Mesenchymal stem cell (in vitro differentiated cells and primary cell): ENCODE data around the gene PAQR6.

Experiments used
- DNase-seq: peaks from one replicate; pipeline ENCODE4 v3.0.0-alpha.2; 2013
- H2AFZ ChIP-seq: one replicate; pipeline ENCODE4 v1.6.1; 2013; ENCODE audit warnings: low read depth, mild to moderate bottlenecking, control low read depth, inconsistent platforms, low read length, moderate library complexity
- H2AK5ac ChIP-seq: 2 replicates; pipeline ENCODE4 v1.6.1; 2013; ENCODE audit warnings: low read length, moderate library complexity, mild to moderate bottlenecking, inconsistent platforms; ENCODE audit not compliant: severe bottlenecking
- H2BK120ac ChIP-seq: one replicate; pipeline ENCODE4 v1.6.1; 2013; ENCODE audit warnings: low read depth, mild to moderate bottlenecking, inconsistent platforms, low read length, moderate library complexity
- H2BK12ac ChIP-seq, 2 experiments: one replicate each; pipeline ENCODE4 v1.6.1; 2013; ENCODE audit warnings: inconsistent platforms in 2 of 2, low read length in 2 of 2, mild to moderate bottlenecking in 2 of 2, moderate library complexity in 2 of 2, control low read depth in 1 of 2
- H2BK15ac ChIP-seq: one replicate; pipeline ENCODE4 v1.6.1; 2013; ENCODE audit warnings: mild to moderate bottlenecking, low read depth, inconsistent platforms; ENCODE audit not compliant: poor library complexity, severe bottlenecking
- H2BK5ac ChIP-seq: 2 replicates; pipeline ENCODE4 v1.6.1; 2013; ENCODE audit warnings: low read depth, mild to moderate bottlenecking, low read length, control low read depth, inconsistent platforms; ENCODE audit not compliant: poor library complexity, severe bottlenecking
- H3K14ac ChIP-seq, 2 experiments: one replicate each; pipeline ENCODE4 v1.6.1; 2013; ENCODE audit warnings: inconsistent platforms in 2 of 2, low read length in 2 of 2, control low read depth in 1 of 2, mild to moderate bottlenecking in 1 of 2, moderate library complexity in 1 of 2
- H3K18ac ChIP-seq, 2 experiments: one replicate each; pipeline ENCODE4 v1.6.1; 2013; ENCODE audit warnings: inconsistent platforms in 2 of 2, low read length in 2 of 2, control low read depth in 1 of 2, low read depth in 1 of 2, mild to moderate bottlenecking in 1 of 2
- H3K23ac ChIP-seq, 2 experiments: one replicate each; pipeline ENCODE4 v1.6.1; 2013; ENCODE audit warnings: inconsistent platforms in 2 of 2, low read length in 2 of 2, mild to moderate bottlenecking in 2 of 2, moderate library complexity in 2 of 2, control low read depth in 1 of 2
- H3K27ac ChIP-seq: 2 replicates; pipeline ENCODE4 v1.5.1; 2013; ENCODE audit warnings: mild to moderate bottlenecking, moderate library complexity, low read length, control low read depth, inconsistent platforms; ENCODE audit not compliant: poor library complexity, severe bottlenecking
- H3K27me3 ChIP-seq, 2 experiments: 2 replicates each; pipeline versions ENCODE4 v1.6.1 to v1.7.0; 2013; ENCODE audit warnings: low read length in 2 of 2, mild to moderate bottlenecking in 2 of 2, moderate library complexity in 2 of 2, control low read depth in 1 of 2, inconsistent platforms in 1 of 2; ENCODE audit not compliant: control insufficient read depth in 1 of 2, insufficient read depth in 1 of 2
- H3K36me3 ChIP-seq, 2 experiments: 2 replicates each; pipeline versions ENCODE4 v1.6.1 to v1.7.0; 2013; ENCODE audit warnings: low read length in 2 of 2, control low read depth in 1 of 2, inconsistent platforms in 1 of 2, low read depth in 1 of 2, mild to moderate bottlenecking in 1 of 2; ENCODE audit not compliant: insufficient read depth in 2 of 2, control insufficient read depth in 1 of 2
- H3K4ac ChIP-seq, 2 experiments: one replicate each; pipeline ENCODE4 v1.6.1; 2013; ENCODE audit warnings: inconsistent platforms in 2 of 2, low read length in 2 of 2, mild to moderate bottlenecking in 2 of 2, moderate library complexity in 2 of 2, control low read depth in 1 of 2, low read depth in 1 of 2
- H3K4me1 ChIP-seq: 2 replicates; pipeline ENCODE4 v1.6.1; 2013; ENCODE audit warnings: low read depth, low read length, control low read depth; ENCODE audit not compliant: control insufficient read depth, insufficient read depth
- H3K4me2 ChIP-seq: 2 replicates; pipeline ENCODE4 v1.6.1; 2013; ENCODE audit warnings: low read length, mild to moderate bottlenecking, inconsistent platforms; ENCODE audit not compliant: poor library complexity, severe bottlenecking
- H3K4me3 ChIP-seq, 2 experiments: 2 replicates each; pipeline versions ENCODE4 v1.5.1 to v1.7.0; 2013; ENCODE audit warnings: low read length in 2 of 2, mild to moderate bottlenecking in 2 of 2, control low read depth in 1 of 2, low read depth in 1 of 2; ENCODE audit not compliant: insufficient read depth in 1 of 2
- H3K79me1 ChIP-seq: replicated peaks from 2 replicates; pipeline ENCODE4 v1.6.1; 2013; ENCODE audit warnings: mild to moderate bottlenecking, control low read depth, low read length, inconsistent platforms; ENCODE audit not compliant: poor library complexity, severe bottlenecking
- H3K9ac ChIP-seq: 2 replicates; pipeline ENCODE4 v1.7.0; 2013; ENCODE audit warnings: mild to moderate bottlenecking, low read length, moderate library complexity
- H3K9me3 ChIP-seq: 2 replicates; pipeline ENCODE4 v1.7.0; 2013; ENCODE audit warnings: mild to moderate bottlenecking, low read length; ENCODE audit not compliant: control insufficient read depth
- H4K8ac ChIP-seq: one replicate; pipeline ENCODE4 v1.6.1; 2013; ENCODE audit warnings: inconsistent platforms, mild to moderate bottlenecking, low read length, moderate library complexity
- H4K91ac ChIP-seq: one replicate; pipeline ENCODE4 v1.6.1; 2013; ENCODE audit warnings: mild to moderate bottlenecking, low read length, inconsistent platforms
- WGBS: methylation state at CpG from one replicate; pipeline ENCODE4 v1.1.7; 2013; ENCODE audit warnings: mixed read lengths; 5-methylcytosine and 5-hydroxymethylcytosine counted together

PAQR6 gene

GRCh38 chr1:156291226-156292061 is 43.6 kb upstream of the PAQR6 start:
- Histone ChIP-seq H3K27ac (peak overlapping the region; percentile 16), H3K36me3 (peaks cover 19 to 44% of the 10 kb centered on the region in 2 experiments), H3K18ac (peak overlapping the region; percentile 16 to 92), H3K4me3 (peak overlapping the region; percentile 43 to 90), H4K8ac (peak overlapping the region; percentile 77), H3K4me2 (peak overlapping the region; percentile 61), H3K9ac (peak overlapping the region; percentile 93), H2BK15ac (no peak overlapping the region), H2BK120ac (no peak overlapping the region), H3K4me1 (peaks cover 18% of the 10 kb centered on the region), H3K27me3 (no peaks in the 10 kb centered on the region), H2AFZ (peak overlapping the region; percentile 79), H3K14ac (peak overlapping the region in 1 of 2 experiments; percentile 85), H3K4ac (peak overlapping the region; percentile 57 to 77), H3K9me3 (no peaks in the 10 kb centered on the region), H2BK12ac (peak overlapping the region in 1 of 2 experiments; percentile 44), H4K91ac (peak overlapping the region; percentile 40), H2BK5ac (no peak overlapping the region), H3K79me1 (peaks cover 21% of the 10 kb centered on the region), H3K23ac (no peak overlapping the region), H2AK5ac (peak overlapping the region; percentile 28)
- WGBS = 21% methylated on average over 37 of the region's 37 CpGs
- peak; percentile 88 for DNase-seq

DNA sequence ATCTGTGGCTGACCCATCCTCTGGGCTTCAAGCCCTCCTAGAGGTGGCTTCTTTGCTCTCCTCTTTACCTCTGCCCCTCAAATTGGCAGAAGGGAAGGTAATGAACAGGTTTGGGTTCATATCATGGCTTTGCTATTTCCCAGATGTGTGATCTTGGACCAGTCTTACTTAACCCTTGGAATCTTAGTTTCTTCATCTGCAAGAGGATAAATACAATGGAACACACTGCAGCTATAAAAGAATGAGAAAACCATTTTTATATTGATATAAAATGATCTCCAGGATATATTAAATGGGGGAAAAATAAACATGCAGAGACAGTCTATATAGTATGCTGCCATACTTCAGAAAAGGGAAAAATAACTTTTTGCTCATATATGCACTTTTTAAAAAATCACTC is 42.0 kb upstream of the PAQR6 start:
- no peak overlapping the region for H2BK5ac ChIP-seq
- H3K4me1 ChIP-seq = peaks cover 14% of the 10 kb centered on the region
- no peak overlapping the region for H3K18ac ChIP-seq
- H4K91ac ChIP-seq = no peak overlapping the region
- no peak for DNase-seq
- no peak overlapping the region for H3K9ac ChIP-seq
- H3K4ac ChIP-seq = no peak overlapping the region
- no peak overlapping the region for H3K4me2 ChIP-seq
- peaks cover 23% of the 10 kb centered on the region for H3K79me1 ChIP-seq
- no peaks in the 10 kb centered on the region for H3K9me3 ChIP-seq
- H2BK120ac ChIP-seq = no peak overlapping the region
- H3K27me3 ChIP-seq = no peaks in the 10 kb centered on the region
- no peak overlapping the region for H2BK15ac ChIP-seq
- H3K36me3 ChIP-seq = peaks cover 35 to 50% of the 10 kb centered on the region in 2 experiments
- H3K4me3 ChIP-seq = no peak overlapping the region
- H4K8ac ChIP-seq = no peak overlapping the region
- no peak overlapping the region for H3K23ac ChIP-seq
- H2AK5ac ChIP-seq = no peak overlapping the region
- no peak overlapping the region for H3K14ac ChIP-seq
- no peak overlapping the region for H2BK12ac ChIP-seq
- H3K27ac ChIP-seq = no peak overlapping the region
- H2AFZ ChIP-seq = no peak overlapping the region

DNA sequence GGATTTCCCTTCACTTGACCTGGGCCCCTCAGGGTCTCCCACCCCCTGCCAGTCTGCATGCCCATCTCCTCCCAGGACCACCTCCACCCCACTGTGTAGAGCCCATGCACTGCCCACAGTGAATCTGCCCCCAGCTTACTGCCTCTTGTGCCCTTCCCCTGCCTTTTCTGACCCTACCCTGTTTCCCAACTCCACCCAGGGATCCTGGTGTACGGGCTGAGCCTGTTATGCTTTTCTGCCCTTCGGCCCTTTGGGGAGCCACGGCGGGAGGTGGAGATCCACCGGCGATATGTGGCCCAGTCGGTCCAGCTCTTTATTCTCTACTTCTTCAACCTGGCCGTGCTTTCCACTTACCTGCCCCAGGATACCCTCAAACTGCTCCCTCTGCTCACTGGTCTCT is 38.2 kb upstream of the PAQR6 start:
- Histone ChIP-seq H3K9me3 (no peaks in the 10 kb centered on the region), H3K27ac (no peak overlapping the region), H3K4me3 (no peak overlapping the region), H3K36me3 (peaks cover 18 to 25% of the 10 kb centered on the region in 2 experiments), H2BK12ac (no peak overlapping the region), H3K18ac (no peak overlapping the region), H2BK5ac (no peak overlapping the region), H3K4me2 (no peak overlapping the region), H3K27me3 (no peaks in the 10 kb centered on the region), H3K4ac (no peak overlapping the region), H3K79me1 (peaks cover 15% of the 10 kb centered on the region), H4K8ac (no peak overlapping the region), H2BK120ac (no peak overlapping the region), H2AFZ (no peak overlapping the region), H3K23ac (no peak overlapping the region), H2BK15ac (no peak overlapping the region), H3K14ac (no peak overlapping the region), H3K4me1 (peaks cover 7% of the 10 kb centered on the region), H4K91ac (no peak overlapping the region), H2AK5ac (no peak overlapping the region), H3K9ac (no peak overlapping the region)
- WGBS = 96% methylated on average over 6 of the region's 8 CpGs
- DNase-seq = no peak

DNA sequence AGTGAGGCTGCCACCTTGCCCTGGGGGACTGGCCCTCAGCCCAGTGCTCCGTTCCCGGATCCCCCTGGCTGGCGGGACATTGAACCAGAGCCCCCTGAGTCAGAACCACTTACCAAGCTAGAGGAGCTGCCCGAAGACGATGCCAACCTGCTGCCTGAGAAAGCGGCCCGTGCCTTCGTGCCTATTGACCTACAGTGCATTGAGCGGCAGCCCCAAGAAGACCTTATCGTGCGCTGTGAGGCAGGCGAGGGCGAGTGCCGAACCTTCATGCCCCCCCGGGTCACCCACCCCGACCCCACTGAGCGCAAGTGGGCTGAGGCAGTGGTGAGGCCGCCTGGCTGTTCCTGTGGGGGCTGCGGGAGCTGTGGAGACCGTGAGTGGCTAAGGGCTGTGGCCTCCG is 37.6 kb upstream of the PAQR6 start:
- Histone ChIP-seq H3K27ac (no peak overlapping the region), H2AK5ac (no peak overlapping the region), H3K36me3 (peaks cover 18 to 25% of the 10 kb centered on the region in 2 experiments), H3K4ac (no peak overlapping the region), H2BK5ac (no peak overlapping the region), H2BK15ac (no peak overlapping the region), H2BK12ac (no peak overlapping the region), H2AFZ (no peak overlapping the region), H3K79me1 (peaks cover 15% of the 10 kb centered on the region), H4K91ac (no peak overlapping the region), H3K4me3 (no peak overlapping the region), H3K18ac (no peak overlapping the region), H3K14ac (no peak overlapping the region), H3K9ac (no peak overlapping the region), H4K8ac (no peak overlapping the region), H3K9me3 (no peaks in the 10 kb centered on the region), H3K27me3 (no peaks in the 10 kb centered on the region), H2BK120ac (no peak overlapping the region), H3K23ac (no peak overlapping the region), H3K4me1 (peaks cover 7% of the 10 kb centered on the region), H3K4me2 (no peak overlapping the region)
- WGBS = 92% methylated on average over 21 of the region's 21 CpGs
- no peak for DNase-seq
